HG03108 (cell line): Measurements from ENCODE around the gene OSBP2.

Source experiments
- ATAC-seq: cut with Tn5 transposase; IDR thresholded peaks from one replicate; pipeline ENCODE4 v1.9.1; 2021; ENCODE audit warnings: moderate library complexity; ENCODE audit not compliant: unreplicated experiment

Gene OSBP2

GRCh38 chr22:30923168-30923900, 228.7 kb downstream of the OSBP2 start:
- ATAC-seq, result no peak

GRCh38 chr22:30925667-30926066, 231.0 kb downstream of the OSBP2 start:
- no peak for ATAC-seq

GRCh38 chr22:30926706-30927105, 232.0 kb downstream of the OSBP2 start:
- ATAC-seq, result no peak

GRCh38 chr22:30927806-30928205, 233.1 kb downstream of the OSBP2 start:
- no peak for ATAC-seq

GRCh38 chr22:30928401-30928800, 233.7 kb downstream of the OSBP2 start:
- ATAC-seq, result no peak

- ATAC-seq, result no peak
These were observed 235.6 kb downstream of the OSBP2 start for GRCh38 chr22:30930228-30930627.

GRCh38 chr22:30931541-30932300, 237.0 kb downstream of the OSBP2 start:
- ATAC-seq, result no peak

GRCh38 chr22:30932661-30933060, 238.0 kb downstream of the OSBP2 start:
- ATAC-seq, result no peak

GRCh38 chr22:30933457-30933856, 238.8 kb downstream of the OSBP2 start:
- no peak for ATAC-seq

GRCh38 chr22:30934053-30934452, 239.4 kb downstream of the OSBP2 start:
- no peak for ATAC-seq

- no peak for ATAC-seq
These were observed 246.2 kb downstream of the OSBP2 start for GRCh38 chr22:30940685-30941362.

- no peak for ATAC-seq
These were observed 246.7 kb downstream of the OSBP2 start for GRCh38 chr22:30941363-30941740.

- no peak for ATAC-seq
These were observed 248.7 kb downstream of the OSBP2 start for GRCh38 chr22:30943368-30943767.

- no peak for ATAC-seq
These were observed 250.3 kb downstream of the OSBP2 start for GRCh38 chr22:30944986-30945385.

- ATAC-seq, result no peak
These were observed 251.0 kb downstream of the OSBP2 start for GRCh38 chr22:30945653-30946052.

- ATAC-seq, result no peak
These were observed 251.7 kb downstream of the OSBP2 start for GRCh38 chr22:30946354-30946753.

- ATAC-seq, result no peak
These were observed 252.6 kb downstream of the OSBP2 start for GRCh38 chr22:30947173-30947815.

- ATAC-seq, result no peak
These were observed 253.3 kb downstream of the OSBP2 start for GRCh38 chr22:30947816-30948454.

- no peak for ATAC-seq
These were observed 254.3 kb downstream of the OSBP2 start for GRCh38 chr22:30948930-30949342.

- no peak for ATAC-seq
These were observed 255.4 kb downstream of the OSBP2 start for GRCh38 chr22:30949934-30950660.
